Activated T-helper 2 cell treated with anti-CD3 and anti-CD28 coated beads, Interferon-gamma antibody, Interleukin-2, Interleukin-4, amounts not matched to agents 10 μg/mL and 5 μg/mL and 100 μg/mL, durations not matched to agents 14 hours and 24 hours and 36 hours (primary cell): ENCODE measurements around the gene TDP1. TPM values are rescaled to one million over a fixed set of nuclear protein-coding genes. Genes with fewer than 3 reads are reported as not detected.

Experiments used
- DNase-seq: peaks from one replicate; pipeline ENCODE4 v3.0.0; 2021; ENCODE audit warnings: low spot score
- H3K27ac Mint-ChIP-seq: one replicate; pipeline ENCODE4 v1.8.0; 2021; ENCODE audit warnings: mixed read lengths
- H3K27me3 Mint-ChIP-seq: one replicate; pipeline ENCODE4 v1.8.0; 2021; ENCODE audit warnings: low read depth, mixed read lengths
- H3K36me3 Mint-ChIP-seq: one replicate; pipeline ENCODE4 v1.8.0; 2021; ENCODE audit warnings: low read depth, mixed read lengths
- H3K4me1 Mint-ChIP-seq: one replicate; pipeline ENCODE4 v1.8.0; 2021; ENCODE audit warnings: low read depth, mixed read lengths
- H3K4me3 Mint-ChIP-seq: one replicate; pipeline ENCODE4 v1.8.0; 2021; ENCODE audit warnings: low read depth, mild to moderate bottlenecking, moderate library complexity, mixed read lengths
- H3K9me3 Mint-ChIP-seq: one replicate; pipeline ENCODE4 v1.8.0; 2021; ENCODE audit warnings: mixed read lengths
- intact Hi-C: fragments of 100-400 bp; cut with micrococcal nuclease; formaldehyde crosslinking; loops from one replicate; pipeline ENCODE4 v1.15.1; 2023
- total RNA-seq: library from RNA; stranded (reverse); gene quantifications from 2 replicates; pipeline ENCODE4 v1.2.3, GENCODE V29; 2022

The TDP1 gene
- total RNA-seq, 1 donor from 2014 or later: 97.5 TPM

DNA sequence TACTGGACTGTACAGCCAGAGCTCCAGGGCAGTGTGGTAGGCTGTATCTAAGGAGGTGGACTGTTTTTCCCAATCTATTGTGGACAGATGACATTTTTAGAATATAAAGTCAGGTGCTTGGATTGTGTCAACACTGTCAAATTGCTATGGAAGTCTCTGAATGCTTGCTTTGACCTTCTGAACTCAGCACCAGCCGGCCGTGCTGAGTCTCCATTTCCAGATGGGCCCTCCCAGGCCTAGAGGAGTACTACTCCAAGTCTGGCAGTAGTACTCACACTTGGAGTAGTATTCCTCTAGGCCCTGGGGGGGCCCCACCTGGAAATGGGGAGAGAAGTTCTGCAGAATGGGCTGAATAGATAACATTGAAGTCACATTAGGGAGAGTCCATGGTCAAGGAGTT, 89.9 kb downstream of the TDP1 start:
- Mint-ChIP-seq H3K4me3 (no peak overlapping the region), H3K27ac (no peak overlapping the region), H3K9me3 (no peaks in the 10 kb centered on the region), H3K4me1 (peaks cover 3% of the 10 kb centered on the region), H3K27me3 (no peaks in the 10 kb centered on the region), H3K36me3 (peaks cover 45% of the 10 kb centered on the region)
- DNase-seq: no peak
- intact Hi-C loops: no loop called here

DNA sequence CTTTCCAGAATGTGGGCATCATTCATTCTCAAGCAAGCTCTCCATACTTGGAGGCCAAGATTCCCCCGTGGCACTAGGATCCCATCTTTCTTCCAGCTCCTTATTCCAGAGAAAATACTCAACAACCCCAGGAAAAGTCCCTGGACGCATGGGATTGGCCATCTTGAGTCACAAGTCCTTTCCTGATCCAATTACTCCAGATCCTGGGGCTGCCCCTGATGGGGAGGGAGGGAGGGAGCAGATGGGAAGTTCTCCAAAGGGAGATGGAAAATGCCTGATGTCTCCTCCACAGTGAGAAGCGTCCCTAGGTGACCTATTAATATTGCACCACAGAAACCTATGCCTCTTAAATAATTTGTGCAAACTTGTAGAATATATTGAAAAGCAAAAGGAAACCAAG, 93.7 kb downstream of the TDP1 start:
- peaks cover 10% of the 10 kb centered on the region for H3K36me3 Mint-ChIP-seq
- intact Hi-C loops: no loop called here
- no peaks in the 10 kb centered on the region for H3K9me3 Mint-ChIP-seq
- no peak overlapping the region for H3K4me3 Mint-ChIP-seq
- H3K27me3 Mint-ChIP-seq: peaks cover 24% of the 10 kb centered on the region
- no peaks in the 10 kb centered on the region for H3K4me1 Mint-ChIP-seq
- no peak overlapping the region for H3K27ac Mint-ChIP-seq
- no peak for DNase-seq

DNA sequence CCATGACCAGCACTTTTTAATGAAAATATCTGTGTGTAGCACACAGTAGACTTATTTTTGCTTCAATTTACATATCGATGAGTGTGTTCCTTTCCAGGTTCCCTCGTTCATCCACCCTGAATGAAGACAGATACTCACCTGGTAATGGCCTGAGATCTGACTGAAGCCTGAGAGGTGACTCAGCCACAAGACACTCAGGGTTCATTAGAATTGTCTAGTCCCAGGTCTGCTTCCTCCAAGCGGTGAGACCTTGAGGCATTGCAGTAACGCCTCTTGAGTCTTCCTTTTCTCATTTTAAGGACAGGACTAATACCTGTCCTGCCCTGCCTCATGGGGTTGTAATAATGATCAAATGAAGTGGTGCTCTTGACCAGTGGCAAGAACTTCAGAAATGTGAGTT, 94.5 kb downstream of the TDP1 start:
- Mint-ChIP-seq H3K27me3 (peaks cover 30% of the 10 kb centered on the region), H3K9me3 (no peaks in the 10 kb centered on the region), H3K4me1 (no peaks in the 10 kb centered on the region), H3K4me3 (no peak overlapping the region), H3K36me3 (peaks cover 4% of the 10 kb centered on the region), H3K27ac (no peak overlapping the region)
- no peak for DNase-seq
- intact Hi-C loops: no loop called here

DNA sequence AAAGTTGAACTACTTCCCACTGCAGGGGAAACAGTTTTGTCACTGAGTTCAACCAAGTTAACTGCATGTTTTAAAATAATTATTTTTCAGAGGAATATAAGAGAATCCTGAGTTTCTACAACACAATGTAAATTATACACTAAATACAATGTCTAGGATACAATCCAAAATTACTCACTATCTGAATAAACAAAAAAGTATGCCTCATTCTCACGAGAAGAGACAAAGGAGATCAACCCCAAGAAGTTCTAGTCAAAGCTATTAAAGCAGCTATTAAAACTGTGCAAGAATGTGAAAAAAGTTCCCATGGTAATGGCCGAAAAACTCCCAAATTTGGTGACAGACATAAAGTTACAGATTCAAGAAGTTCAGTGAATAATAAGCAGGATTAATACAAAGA, 97.3 kb downstream of the TDP1 start:
- Mint-ChIP-seq H3K4me3 (no peak overlapping the region), H3K27me3 (peaks cover 51% of the 10 kb centered on the region), H3K4me1 (no peaks in the 10 kb centered on the region), H3K27ac (no peak overlapping the region), H3K9me3 (no peaks in the 10 kb centered on the region), H3K36me3 (no peaks in the 10 kb centered on the region)
- DNase-seq: no peak
- intact Hi-C loops: no loop called here

DNA sequence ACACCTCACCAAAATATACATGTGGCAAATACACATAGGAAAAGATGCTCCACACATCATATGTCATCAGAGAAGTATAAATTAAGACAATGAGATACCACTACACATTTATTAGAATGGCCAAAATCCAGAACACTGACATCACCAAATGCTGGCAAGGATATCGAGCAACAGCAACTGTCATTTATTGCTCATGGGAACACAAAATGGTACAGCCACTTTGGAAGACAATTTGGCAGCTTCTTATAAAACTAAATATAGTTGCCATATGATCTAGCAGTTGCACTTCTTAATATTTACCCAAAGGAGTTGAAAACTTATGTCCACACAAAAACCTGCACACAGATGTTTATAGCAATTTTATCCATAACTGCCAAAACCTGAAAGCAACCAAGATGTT, 99.1 kb downstream of the TDP1 start:
- no peak for DNase-seq
- Mint-ChIP-seq H3K27ac (no peak overlapping the region), H3K4me1 (peaks cover 6% of the 10 kb centered on the region), H3K36me3 (no peaks in the 10 kb centered on the region), H3K9me3 (no peaks in the 10 kb centered on the region), H3K27me3 (peaks cover 68% of the 10 kb centered on the region), H3K4me3 (no peak overlapping the region)
- intact Hi-C loops: loop anchor here (5.0 kb wide), 1 partner anchor 98 kb away; the partner anchor contains the start of gene TDP1

DNA sequence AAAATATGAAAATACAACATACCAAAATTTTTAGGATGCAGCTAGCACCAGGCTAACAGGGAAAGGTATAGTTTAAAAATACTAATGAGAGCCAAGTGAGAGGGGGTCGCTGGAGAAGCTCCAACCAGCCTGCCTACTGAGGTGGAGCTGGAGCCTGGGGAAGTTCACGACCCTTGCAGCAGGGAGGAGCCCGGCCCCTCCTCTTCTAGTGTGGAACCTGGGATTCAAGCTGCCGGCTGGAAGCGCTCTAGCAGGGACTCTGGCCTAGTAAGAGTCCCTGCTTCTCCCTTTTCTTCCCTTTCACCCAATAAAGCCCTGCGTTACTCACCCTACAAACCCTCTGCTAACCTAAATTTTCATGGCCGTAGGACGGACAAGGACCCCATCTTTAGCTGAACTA, 101.1 kb downstream of the TDP1 start:
- Mint-ChIP-seq H3K27ac (no peak overlapping the region), H3K4me3 (no peak overlapping the region), H3K27me3 (peaks cover 69% of the 10 kb centered on the region), H3K9me3 (no peaks in the 10 kb centered on the region), H3K36me3 (no peaks in the 10 kb centered on the region), H3K4me1 (peaks cover 11% of the 10 kb centered on the region)
- no peak for DNase-seq
- intact Hi-C loops: loop anchor here (5.0 kb wide), 1 partner anchor 100 kb away; the partner anchor contains the start of gene TDP1

DNA sequence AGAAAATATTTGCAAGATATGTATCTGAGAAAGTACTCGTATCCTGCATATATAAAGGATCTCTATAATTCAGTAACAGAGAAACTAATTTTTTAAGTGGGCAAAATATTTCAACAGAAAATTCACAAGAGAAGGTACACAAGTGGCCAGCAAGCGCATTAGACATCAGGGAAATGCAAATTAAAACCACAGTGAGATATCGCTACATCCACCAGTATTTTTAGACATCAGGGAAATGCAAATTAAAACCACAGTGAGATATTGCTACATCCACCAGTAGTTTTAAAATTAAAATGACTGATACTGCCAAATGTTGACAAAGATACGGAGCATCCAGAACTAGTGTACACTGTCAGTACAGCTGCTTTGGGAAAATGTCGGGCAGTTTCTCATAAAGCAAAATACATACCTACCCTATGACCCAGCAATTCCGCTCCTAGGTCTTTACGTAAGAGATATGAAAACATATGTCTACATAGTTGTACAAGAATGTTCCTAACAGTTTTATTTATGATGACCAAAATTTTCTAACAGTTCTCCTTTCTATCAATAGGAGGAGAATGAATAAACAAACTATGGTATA, 103.2 kb downstream of the TDP1 start:
- H3K4me3 Mint-ChIP-seq: peak overlapping the region; percentile 71
- no peak overlapping the region for H3K27ac Mint-ChIP-seq
- peaks cover 71% of the 10 kb centered on the region for H3K27me3 Mint-ChIP-seq
- peaks cover 19% of the 10 kb centered on the region for H3K4me1 Mint-ChIP-seq
- H3K36me3 Mint-ChIP-seq: no peaks in the 10 kb centered on the region
- no peak for DNase-seq
- intact Hi-C loops: loop anchor here (5.0 kb wide), 1 partner anchor 102 kb away; the partner anchor contains the start of gene TDP1
- no peaks in the 10 kb centered on the region for H3K9me3 Mint-ChIP-seq

DNA sequence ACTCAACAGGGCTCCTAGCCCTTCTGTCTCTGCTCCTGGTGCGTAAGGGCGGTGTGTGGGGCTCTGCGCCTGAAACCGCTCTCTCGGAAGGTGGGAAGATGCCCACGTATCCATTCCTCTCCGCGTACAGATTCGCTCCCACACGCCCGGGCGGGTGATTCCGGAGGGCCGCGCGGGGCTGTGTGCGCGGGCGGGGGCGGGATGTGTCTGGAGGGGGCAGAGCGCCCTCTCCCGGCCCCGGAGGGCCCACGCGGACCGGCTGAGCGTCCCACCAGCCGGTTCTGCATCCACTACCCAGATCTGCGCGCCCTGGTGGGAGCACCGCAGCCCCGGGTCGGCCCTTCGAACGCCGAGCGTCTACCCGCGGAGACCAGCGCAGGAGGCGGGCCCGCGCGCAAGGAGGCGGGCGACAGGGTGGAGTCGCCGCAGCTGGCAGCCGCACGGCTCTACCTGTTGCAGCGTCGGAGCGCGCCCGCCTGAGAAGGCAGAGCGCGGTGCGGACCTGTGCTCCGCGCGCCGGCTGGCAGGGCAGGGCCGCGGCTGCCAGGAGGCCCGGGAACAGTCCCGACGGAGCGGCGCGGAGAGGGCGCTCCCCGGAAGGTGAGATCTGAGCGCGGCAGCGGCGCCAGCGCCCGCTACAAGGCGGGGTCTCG, 104.7 kb downstream of the TDP1 start:
- Mint-ChIP-seq H3K4me3 (peak overlapping the region; percentile 71), H3K27me3 (peaks cover 72% of the 10 kb centered on the region), H3K27ac (no peak overlapping the region), H3K36me3 (no peaks in the 10 kb centered on the region), H3K4me1 (peaks cover 19% of the 10 kb centered on the region), H3K9me3 (no peaks in the 10 kb centered on the region)
- intact Hi-C loops: loop anchor here (1.0 to 10.0 kb wide), 4 partner anchors 88 to 196 kb away; partner anchors contain the start of gene PSMC1
- peak; percentile 49 for DNase-seq

DNA sequence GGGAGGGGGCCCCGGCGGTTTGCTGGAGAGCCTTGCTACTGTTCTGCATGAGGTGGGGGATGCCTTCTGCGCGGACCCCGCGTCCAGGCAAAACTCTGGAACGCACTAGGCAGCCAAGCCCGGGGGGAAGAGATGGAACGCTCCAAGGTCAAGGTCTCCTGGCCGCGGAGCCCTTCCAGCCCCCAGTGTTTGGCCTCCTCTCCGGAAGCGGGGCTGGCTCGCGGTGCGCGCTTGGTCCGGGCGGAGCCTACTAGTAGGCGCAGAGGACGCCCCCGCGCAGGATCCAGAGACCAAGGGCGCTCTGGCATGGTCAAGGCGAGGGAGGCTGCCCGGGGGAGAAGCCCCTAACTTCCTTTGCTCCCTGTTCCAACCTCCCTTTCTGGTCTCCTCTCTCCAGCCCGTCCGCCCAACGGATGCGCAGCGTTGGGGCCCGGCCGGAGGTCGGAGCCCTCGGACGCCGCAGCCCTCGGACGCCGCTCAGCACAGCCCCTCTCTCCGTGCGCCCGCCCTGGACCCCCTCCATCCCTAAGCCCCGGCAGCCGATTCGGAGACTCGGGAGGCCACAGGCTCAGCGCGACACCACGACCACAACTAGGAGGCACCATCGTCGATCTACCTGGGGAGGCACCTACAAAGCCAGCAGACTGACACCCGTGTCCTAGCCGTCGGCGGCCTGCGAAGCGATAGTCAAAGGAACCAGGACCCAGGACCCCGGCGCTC, 105.4 kb downstream of the TDP1 start:
- Mint-ChIP-seq H3K27me3 (peaks cover 69% of the 10 kb centered on the region), H3K4me1 (peaks cover 19% of the 10 kb centered on the region), H3K36me3 (no peaks in the 10 kb centered on the region), H3K4me3 (peak overlapping the region; percentile 57), H3K27ac (no peak overlapping the region), H3K9me3 (no peaks in the 10 kb centered on the region)
- no peak for DNase-seq
- intact Hi-C loops: loop anchor here (1.0 to 10.0 kb wide), 4 partner anchors 88 to 195 kb away; partner anchors contain the start of gene PSMC1

DNA sequence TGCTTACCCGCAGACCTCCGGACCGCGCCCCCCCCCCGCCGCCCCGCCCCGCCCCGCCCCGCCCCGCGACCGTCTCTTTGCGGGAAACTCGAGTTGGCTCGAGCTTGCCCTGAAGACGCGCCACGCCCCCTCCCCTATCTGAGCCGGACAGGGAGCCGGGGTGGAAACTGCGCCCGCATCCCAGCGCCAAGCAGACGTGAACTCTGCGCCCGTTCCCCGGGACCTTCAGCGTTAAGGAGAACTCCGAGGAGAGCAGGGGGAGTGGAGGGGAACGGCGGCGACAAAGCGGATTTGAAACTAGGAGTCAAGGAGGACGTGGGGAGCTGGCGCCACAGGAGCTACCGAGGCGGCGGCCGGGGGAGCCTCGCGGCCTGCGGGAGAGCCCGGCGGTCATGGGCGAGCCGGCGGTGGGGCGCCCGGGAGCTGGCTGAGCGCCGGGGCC, 106.0 kb downstream of the TDP1 start, which contains the start of gene KCNK13:
TSS of gene KCNK13 (plus strand) at position 310 of the 442 bp plus-strand sequence. CDS start 212 bp downstream, outside the sequence.
- intact Hi-C loops: loop anchor here (2.0 to 10.0 kb wide), 3 partner anchors 89 to 173 kb away; no protein-coding TSS in a partner anchor
- no peak within 1 kb of the TSS for H3K27ac Mint-ChIP-seq
- peaks cover 19% of the 10 kb centered on the region for H3K4me1 Mint-ChIP-seq
- H3K4me3 Mint-ChIP-seq: peak within 1 kb of the TSS; percentile 75
- H3K27me3 Mint-ChIP-seq: peaks cover 64% of the 10 kb centered on the region
- H3K36me3 Mint-ChIP-seq: no peaks in the 10 kb centered on the region
- DNase-seq: no peak
- no peaks in the 10 kb centered on the region for H3K9me3 Mint-ChIP-seq

DNA sequence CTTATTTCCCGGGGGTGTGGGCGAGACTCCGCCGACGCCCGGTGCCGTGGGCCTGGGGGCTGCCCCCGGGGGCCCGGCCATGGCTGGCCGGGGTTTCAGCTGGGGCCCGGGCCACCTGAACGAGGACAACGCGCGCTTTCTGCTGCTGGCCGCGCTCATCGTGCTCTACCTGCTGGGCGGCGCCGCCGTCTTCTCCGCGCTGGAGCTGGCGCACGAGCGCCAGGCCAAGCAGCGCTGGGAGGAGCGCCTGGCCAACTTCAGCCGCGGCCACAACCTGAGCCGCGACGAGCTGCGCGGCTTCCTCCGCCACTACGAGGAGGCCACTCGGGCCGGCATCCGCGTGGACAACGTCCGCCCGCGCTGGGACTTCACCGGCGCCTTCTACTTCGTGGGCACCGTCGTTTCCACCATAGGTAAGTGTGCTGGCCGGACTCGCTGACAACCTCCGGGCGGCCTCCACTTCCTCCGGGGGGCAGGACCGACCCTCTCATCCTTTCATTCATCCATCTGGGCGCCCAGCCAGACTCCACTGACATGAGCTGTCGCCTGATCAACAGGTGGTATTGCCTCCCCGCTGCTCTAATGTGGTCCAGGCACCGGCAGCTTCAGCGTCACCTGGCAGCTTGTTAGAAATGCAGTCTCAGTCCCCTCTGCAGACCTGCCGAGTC, 106.5 kb downstream of the TDP1 start:
- Mint-ChIP-seq H3K36me3 (no peaks in the 10 kb centered on the region), H3K27ac (no peak overlapping the region), H3K9me3 (no peaks in the 10 kb centered on the region), H3K4me1 (peaks cover 19% of the 10 kb centered on the region), H3K27me3 (peaks cover 60% of the 10 kb centered on the region), H3K4me3 (peak overlapping the region; percentile 66)
- intact Hi-C loops: loop anchor here (10.0 kb wide), 1 partner anchor 173 kb away; no protein-coding TSS in a partner anchor
- no peak for DNase-seq

DNA sequence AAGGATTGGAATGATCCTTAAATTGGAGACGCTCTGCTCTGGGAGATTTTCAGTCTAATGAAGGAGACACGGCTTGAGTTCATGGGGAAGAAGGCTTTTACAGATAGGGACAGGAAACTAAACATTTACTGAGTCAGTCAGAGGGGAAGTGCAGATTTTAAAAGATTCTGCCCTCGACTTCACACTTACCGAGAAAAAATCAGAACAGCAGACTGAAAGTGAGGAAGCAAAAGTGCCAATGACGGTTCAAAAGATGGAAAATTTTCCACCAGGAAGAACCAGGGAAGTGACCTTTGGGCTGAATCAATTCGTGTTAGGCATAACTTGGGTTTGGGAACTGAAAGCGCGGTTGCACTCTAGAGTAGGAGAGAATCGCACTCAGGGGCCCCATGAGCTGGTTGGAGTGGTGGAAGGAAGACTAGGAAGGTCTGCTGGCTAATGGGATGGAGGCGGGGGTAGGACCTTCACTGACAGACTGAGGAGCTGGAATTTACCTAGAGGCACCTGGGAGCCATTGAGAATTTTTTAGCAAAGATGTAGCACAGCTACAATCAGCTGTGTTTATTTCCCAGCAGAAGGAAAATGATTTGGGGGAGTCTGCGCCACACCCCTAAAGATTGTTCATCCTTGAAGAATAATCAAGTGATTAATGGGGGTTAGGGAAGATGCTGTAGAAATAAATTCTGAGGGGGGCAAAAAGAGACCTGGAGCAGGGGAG, 107.3 kb downstream of the TDP1 start:
- H3K4me3 Mint-ChIP-seq: peak overlapping the region; percentile 66
- no peak overlapping the region for H3K27ac Mint-ChIP-seq
- peaks cover 19% of the 10 kb centered on the region for H3K4me1 Mint-ChIP-seq
- H3K27me3 Mint-ChIP-seq: peaks cover 61% of the 10 kb centered on the region
- no peaks in the 10 kb centered on the region for H3K9me3 Mint-ChIP-seq
- no peaks in the 10 kb centered on the region for H3K36me3 Mint-ChIP-seq
- intact Hi-C loops: loop anchor here (10.0 kb wide), 1 partner anchor 172 kb away; no protein-coding TSS in a partner anchor
- no peak for DNase-seq
